LNCaP clone FGC (cell line): ENCODE data around the gene STK32B.
A peak's percentile ranks its signal among the peaks of the same experiment; 100 is the strongest.

Experiments used
- DNase-seq: peaks from one replicate; pipeline ENCODE4 v3.0.0-alpha.2; 2011; ENCODE audit warnings: low read depth
- H3K4me3 ChIP-seq: 2 replicates; pipeline ENCODE4 v1.5.1; 2011; ENCODE audit warnings: mild to moderate bottlenecking, low read depth, low read length, control low read depth
- CTCF ChIP-seq: IDR thresholded peaks from 2 replicates; pipeline ENCODE4 v1.5.1; 2012; ENCODE audit warnings: mild to moderate bottlenecking; ENCODE audit not compliant: control insufficient read depth, insufficient read depth; ENCODE audit errors: extremely low read depth

Gene STK32B

GRCh38 chr4:5012244-5012898 lies 38.9 kb upstream of the STK32B start:
- no peak overlapping the region for H3K4me3 ChIP-seq
- TF ChIP-seq CTCF = no peak
- peak; percentile 23 for DNase-seq

DNA sequence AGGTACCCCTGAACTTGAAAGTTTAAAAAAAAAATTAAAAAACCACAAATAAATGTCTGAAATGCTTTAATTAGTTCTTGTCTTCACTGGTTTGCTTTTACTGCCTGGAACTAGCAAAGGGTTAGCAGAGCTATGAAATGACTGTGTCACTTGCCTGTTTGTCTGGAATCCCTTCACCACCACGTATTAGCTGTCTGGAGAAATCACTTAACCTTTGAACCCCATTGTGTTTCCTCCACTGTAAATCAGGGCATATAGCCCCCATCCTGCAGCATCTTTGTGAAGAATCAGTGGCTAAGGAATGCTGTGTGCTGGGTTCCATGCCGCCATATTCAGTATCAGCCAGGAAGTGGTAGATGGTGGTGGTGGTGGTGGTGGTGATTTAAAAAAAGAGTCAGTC lies 38.3 kb upstream of the STK32B start:
- TF ChIP-seq CTCF = no peak
- DNase-seq = no peak
- no peak overlapping the region for H3K4me3 ChIP-seq

DNA sequence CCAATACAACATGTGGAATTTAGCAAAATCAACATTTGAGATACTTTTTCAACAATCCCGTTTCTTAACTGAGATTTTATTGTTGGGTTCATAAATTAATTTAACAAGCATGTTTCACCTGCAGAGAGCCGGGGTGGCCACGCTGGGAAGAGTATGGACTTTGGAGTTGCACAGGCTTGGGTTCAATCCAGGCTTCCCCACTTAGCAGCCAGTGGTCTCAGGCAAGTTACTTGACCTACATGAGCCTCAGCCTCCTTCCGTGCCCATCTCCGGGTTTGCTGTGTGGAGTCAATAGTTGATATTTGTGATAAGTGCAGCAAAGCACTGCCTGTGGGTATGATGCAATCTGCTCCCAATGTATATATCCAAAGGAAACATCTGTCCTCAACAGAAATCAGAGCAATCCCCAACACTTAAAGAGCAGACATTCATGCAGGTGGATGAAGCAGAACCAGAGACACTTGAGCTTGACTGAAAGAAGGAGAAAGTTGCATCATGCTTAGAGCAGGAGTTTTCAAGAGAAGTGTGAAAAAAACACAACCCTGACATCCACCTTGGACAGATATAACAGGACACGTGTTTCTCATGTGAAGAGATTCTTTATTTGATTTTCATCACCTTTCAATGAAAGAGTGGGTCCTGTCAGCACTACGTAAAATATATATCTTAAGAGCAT lies 37.1 kb upstream of the STK32B start:
- DNase-seq = no peak
- no peak for TF ChIP-seq CTCF
- no peak overlapping the region for H3K4me3 ChIP-seq

DNA sequence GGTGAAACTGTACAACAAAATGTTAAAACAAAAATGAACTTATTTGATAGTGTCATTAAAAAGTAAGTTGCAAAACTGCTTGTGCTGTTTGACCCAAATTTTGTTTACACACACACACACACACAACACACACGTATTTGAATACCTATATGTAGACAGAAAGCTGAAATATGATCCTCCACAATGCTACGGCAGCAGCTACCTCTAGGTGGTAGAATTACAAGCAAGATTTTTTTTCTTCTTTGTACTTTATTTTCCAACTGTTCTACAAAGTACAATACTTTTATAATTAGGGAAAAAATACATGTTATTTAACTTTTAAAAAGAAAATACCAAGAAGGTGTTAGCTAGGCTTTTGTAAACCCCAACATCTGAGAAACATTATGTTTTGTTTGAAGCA lies 33.2 kb upstream of the STK32B start:
- DNase-seq = no peak
- no peak overlapping the region for H3K4me3 ChIP-seq
- TF ChIP-seq CTCF = no peak

DNA sequence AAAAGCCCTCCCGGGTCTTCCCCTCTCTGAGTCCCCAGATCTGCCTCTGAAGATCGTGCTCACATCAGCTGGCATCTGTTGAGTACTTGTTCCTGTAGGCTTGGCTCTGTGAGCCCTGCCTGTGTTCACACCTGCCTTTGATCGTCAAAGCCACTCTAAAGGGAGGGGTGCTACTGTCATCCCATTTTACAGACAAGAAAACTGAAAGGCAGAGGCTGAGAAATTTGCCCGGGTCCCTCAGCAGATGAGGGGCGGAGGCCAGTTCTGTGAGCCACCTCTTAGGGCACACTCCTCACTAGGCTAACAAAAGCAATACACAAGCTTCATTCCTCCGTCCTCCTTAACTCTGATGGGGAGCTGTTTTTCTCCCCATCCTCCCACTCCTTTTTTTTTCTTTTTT lies 32.7 kb upstream of the STK32B start:
- no peak for DNase-seq
- TF ChIP-seq CTCF = no peak

GRCh38 chr4:5019274-5019673 lies 32.0 kb upstream of the STK32B start, which contains the start of gene CYTL1:
Gene CYTL1, minus strand, starts transcription at chr4:5019458. Its CDS starts 13 bp downstream, at chr4:5019445.
- no peak for TF ChIP-seq CTCF
- no peak for DNase-seq
- no peak within 1 kb of the TSS for H3K4me3 ChIP-seq

More for the DNA sequence above, 32.7 kb upstream of the STK32B start:
- no peak overlapping the region for H3K4me3 ChIP-seq

- DNase-seq = no peak
- H3K4me3 ChIP-seq = no peak overlapping the region
- TF ChIP-seq CTCF = no peak
Observed at GRCh38 chr4:5019796-5020195, 31.5 kb upstream of the STK32B start.
